K562 (cell line): Measurements from ENCODE around the gene RAB4B.
"Not testable (repeated sequence)": the region's sequence is repeated elsewhere in the genome, so short reads cannot be mapped to it uniquely, and the experiment has no call there.

Experiments
- ADNP ChIP-seq: fragments of 200-800 bp; sonication (Bioruptor generic); IDR thresholded peaks from 2 replicates; pipeline ENCODE4 v1.6.1; 2016; ENCODE audit warnings: missing genetic modification characterization, missing compliant biosample characterization
- CHD2 ChIP-seq: IDR thresholded peaks from 2 replicates; pipeline ENCODE4 v1.6.1; 2011; ENCODE audit warnings: low read depth, low read length
- EHMT2 ChIP-seq: fragments of 450-650 bp; IDR thresholded peaks from 2 replicates; pipeline ENCODE4 v1.6.1; 2018; ENCODE audit warnings: antibody characterized with exemption
- FOXJ3 ChIP-seq: sonication (generic); formaldehyde crosslinking; IDR thresholded peaks from 2 replicates; pipeline ENCODE4 v1.4.0; 2020; ENCODE audit warnings: mild to moderate bottlenecking, missing genetic modification reagents
- HCFC1 ChIP-seq: IDR thresholded peaks from 2 replicates; pipeline ENCODE4 v1.6.1; 2012; ENCODE audit warnings: low read depth, low read length, improper control_type of control experiment
- JUN ChIP-seq, 2 experiments: sonication (generic) in 1 of 2; formaldehyde crosslinking in 1 of 2; IDR thresholded peaks; 2 replicates each; pipeline versions ENCODE4 v1.6.1 to v1.8.0; 2012 to 2022; ENCODE audit warnings: borderline replicate concordance in 2 of 2, mild to moderate bottlenecking in 2 of 2, improper control_type of control experiment in 1 of 2, low read depth in 1 of 2, low read length in 1 of 2, missing genetic modification reagents in 1 of 2
- MTA2 ChIP-seq: fragments of 450-650 bp; IDR thresholded peaks from 2 replicates; pipeline ENCODE4 v1.6.1; 2016; ENCODE audit warnings: low read depth
- MYC ChIP-seq, 2 experiments: fragments of 250-450 bp in 1 of 2; sonication (Bioruptor Pico) in 1 of 2; IDR thresholded peaks; 2 replicates each; pipeline versions ENCODE4 v1.5.1 to v1.6.1; 2012 to 2021; ENCODE audit warnings: low read depth in 2 of 2, borderline replicate concordance in 1 of 2, improper control_type of control experiment in 1 of 2, low read length in 1 of 2, mild to moderate bottlenecking in 1 of 2, moderate library complexity in 1 of 2
- NFXL1 ChIP-seq: fragments of 450-650 bp; formaldehyde crosslinking; IDR thresholded peaks from 2 replicates; pipeline ENCODE4 v1.4.0; 2021; ENCODE audit warnings: mild to moderate bottlenecking
- POLR2AphosphoS2 ChIP-seq: IDR thresholded peaks from 2 replicates; pipeline ENCODE4 v1.6.1; 2012; ENCODE audit warnings: low read length, improper control_type of control experiment
- ZNF239 ChIP-seq: fragments of 250-450 bp; sonication (Bioruptor Pico); IDR thresholded peaks from 2 replicates; pipeline ENCODE4 v1.4.0; 2020; ENCODE audit warnings: mild to moderate bottlenecking
- TF ChIP-seq, protein P1 (sequence below), 3 experiments: IDR thresholded peaks in 2 of 3; conservative IDR thresholded peaks in 1 of 3; 2 replicates each; pipeline ENCODE4 v1.5.1; 2011 to 2012; ENCODE audit warnings: low read length in 3 of 3, mild to moderate bottlenecking in 3 of 3, control low read depth in 2 of 3, improper control_type of control experiment in 1 of 3, inconsistent platforms in 1 of 3, low read depth in 1 of 3, mixed read lengths in 1 of 3, moderate library complexity in 1 of 3; ENCODE audit not compliant: insufficient read depth in 2 of 3
- TF ChIP-seq, protein P2 (sequence below): fragments of 450-650 bp; formaldehyde crosslinking; IDR thresholded peaks from 2 replicates; pipeline ENCODE4 v1.4.0; 2022; ENCODE audit warnings: mild to moderate bottlenecking, moderate library complexity

DNA sequence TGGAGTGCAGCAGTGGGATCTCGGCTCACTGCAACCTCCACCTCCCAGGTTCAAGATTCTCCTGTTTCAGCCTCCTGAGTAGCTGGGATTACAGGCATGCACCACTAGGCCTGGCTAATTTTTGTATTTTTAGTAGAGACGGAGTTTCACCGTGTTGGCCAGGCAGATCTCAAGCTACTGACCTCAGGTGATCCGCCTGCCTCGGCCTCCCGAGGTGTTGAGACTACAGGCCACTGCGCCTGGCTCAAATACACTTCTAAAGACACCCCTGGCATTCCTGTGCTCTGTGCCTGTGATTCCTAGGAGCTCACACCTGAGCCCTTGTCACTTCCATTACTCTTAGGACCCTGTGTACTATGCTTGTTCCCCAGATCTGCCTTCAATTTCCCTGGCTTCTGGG lies 34.5 kb downstream of the RAB4B start:
- TF ChIP-seq, protein P1, sequence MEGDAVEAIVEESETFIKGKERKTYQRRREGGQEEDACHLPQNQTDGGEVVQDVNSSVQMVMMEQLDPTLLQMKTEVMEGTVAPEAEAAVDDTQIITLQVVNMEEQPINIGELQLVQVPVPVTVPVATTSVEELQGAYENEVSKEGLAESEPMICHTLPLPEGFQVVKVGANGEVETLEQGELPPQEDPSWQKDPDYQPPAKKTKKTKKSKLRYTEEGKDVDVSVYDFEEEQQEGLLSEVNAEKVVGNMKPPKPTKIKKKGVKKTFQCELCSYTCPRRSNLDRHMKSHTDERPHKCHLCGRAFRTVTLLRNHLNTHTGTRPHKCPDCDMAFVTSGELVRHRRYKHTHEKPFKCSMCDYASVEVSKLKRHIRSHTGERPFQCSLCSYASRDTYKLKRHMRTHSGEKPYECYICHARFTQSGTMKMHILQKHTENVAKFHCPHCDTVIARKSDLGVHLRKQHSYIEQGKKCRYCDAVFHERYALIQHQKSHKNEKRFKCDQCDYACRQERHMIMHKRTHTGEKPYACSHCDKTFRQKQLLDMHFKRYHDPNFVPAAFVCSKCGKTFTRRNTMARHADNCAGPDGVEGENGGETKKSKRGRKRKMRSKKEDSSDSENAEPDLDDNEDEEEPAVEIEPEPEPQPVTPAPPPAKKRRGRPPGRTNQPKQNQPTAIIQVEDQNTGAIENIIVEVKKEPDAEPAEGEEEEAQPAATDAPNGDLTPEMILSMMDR (IDR thresholded peaks at IDR 0.05 in 2 of 3, conservative IDR thresholded peaks at IDR 0.05 in 1 of 3; ENCODE audit: insufficient read depth in 2 of 3, low read depth in 1 of 3, low read length in 3 of 3) = not testable (repeated sequence)
- not testable (repeated sequence) for TF ChIP-seq EHMT2; HCFC1; MYC (IDR thresholded peaks at IDR 0.05; ENCODE audit: low read depth, low read length); MYC (CRISPR knock-in tag; IDR thresholded peaks at IDR 0.05; ENCODE audit: borderline replicate concordance, low read depth); ADNP (tag); CHD2; MTA2; NFXL1 (CRISPR knock-in tag); JUN (IDR thresholded peaks at IDR 0.05; ENCODE audit: borderline replicate concordance, low read depth, low read length); JUN (CRISPR knock-in tag; IDR thresholded peaks at IDR 0.05; ENCODE audit: borderline replicate concordance); ZNF239 (CRISPR knock-in tag); POLR2AphosphoS2; FOXJ3 (CRISPR knock-in tag)
- TF ChIP-seq, protein P2, sequence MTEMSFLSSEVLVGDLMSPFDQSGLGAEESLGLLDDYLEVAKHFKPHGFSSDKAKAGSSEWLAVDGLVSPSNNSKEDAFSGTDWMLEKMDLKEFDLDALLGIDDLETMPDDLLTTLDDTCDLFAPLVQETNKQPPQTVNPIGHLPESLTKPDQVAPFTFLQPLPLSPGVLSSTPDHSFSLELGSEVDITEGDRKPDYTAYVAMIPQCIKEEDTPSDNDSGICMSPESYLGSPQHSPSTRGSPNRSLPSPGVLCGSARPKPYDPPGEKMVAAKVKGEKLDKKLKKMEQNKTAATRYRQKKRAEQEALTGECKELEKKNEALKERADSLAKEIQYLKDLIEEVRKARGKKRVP (CRISPR knock-in tag) = not testable (repeated sequence)
